T-helper 1 cell treated with Interleukin-12 subunit alpha and Interleukin-12 subunit beta and Interleukin-4 antibody, amounts not matched to agents 30 ng/mL and 1 ng/mL, for 36 hours (primary cell): ENCODE results near the gene ACSL5. TPM values are rescaled to one million over a fixed set of nuclear protein-coding genes. Genes with fewer than 3 reads are reported as not detected.
"Not testable (repeated sequence)": the region's sequence is repeated elsewhere in the genome, so short reads cannot be mapped to it uniquely, and the experiment has no call there.

Source experiments
- intact Hi-C: fragments of 100-400 bp; cut with micrococcal nuclease; formaldehyde crosslinking; loops from one replicate; pipeline ENCODE4 v1.15.1; 2024
- total RNA-seq: library from RNA; stranded (reverse); gene quantifications from 2 replicates; pipeline ENCODE4 v1.2.3, GENCODE V29; 2022

ACSL5 gene
- total RNA-seq, 1 donor from 2014 or later, result 70.9 TPM

- intact Hi-C loops, result no loop called here
Measured at GRCh38 chr10:112456533-112456932, 82.6 kb downstream of the ACSL5 start.

- intact Hi-C loops, result no loop called here
Measured at GRCh38 chr10:112460366-112460765, 86.5 kb downstream of the ACSL5 start.

- intact Hi-C loops, result no loop called here
Measured at GRCh38 chr10:112461029-112461887, 87.3 kb downstream of the ACSL5 start.

GRCh38 chr10:112464074-112464473 is 90.2 kb downstream of the ACSL5 start:
- intact Hi-C loops, result not testable (repeated sequence)

GRCh38 chr10:112465299-112465883 is 91.5 kb downstream of the ACSL5 start:
- intact Hi-C loops, result no loop called here

- intact Hi-C loops, result no loop called here
Measured at GRCh38 chr10:112466802-112467201, 92.9 kb downstream of the ACSL5 start.

GRCh38 chr10:112467541-112468075 is 93.7 kb downstream of the ACSL5 start:
- intact Hi-C loops, result no loop called here

- intact Hi-C loops, result loop anchor here (1.0 to 10.0 kb wide), 8 partner anchors 25 to 1090 kb away; partner anchors contain the start of gene VTI1A
Measured at GRCh38 chr10:112471878-112472487, 98.1 kb downstream of the ACSL5 start.

GRCh38 chr10:112475575-112476218 is 101.8 kb downstream of the ACSL5 start:
- intact Hi-C loops, result loop anchor here (10.0 kb wide), 1 partner anchor 649 kb away; no protein-coding TSS in a partner anchor

Other genes with a start within 250 kb of the ACSL5 start
- 7.5 TPM in 2 replicates for gene GPAM, start 190.4 kb upstream of the ACSL5 start, total RNA-seq
- gene TECTB, start 90.7 kb upstream of the ACSL5 start, total RNA-seq, result not detected in 2 replicates
- 51.6 and 52.4 TPM in 2 replicates for gene ZDHHC6, start 72.8 kb downstream of the ACSL5 start, total RNA-seq
- gene VTI1A, start 73.1 kb downstream of the ACSL5 start, total RNA-seq, result 46.4 and 48.5 TPM in 2 replicates